ENCODE results near the gene BICC1. TPM values are rescaled to one million over a fixed set of nuclear protein-coding genes. Genes with fewer than 3 reads are reported as not detected.

The BICC1 gene
- total and polyA plus RNA-seq, 2 of the 4 experiments (the other 2 are of a cell fraction), result 5.7 to 42.5 TPM

DNA sequence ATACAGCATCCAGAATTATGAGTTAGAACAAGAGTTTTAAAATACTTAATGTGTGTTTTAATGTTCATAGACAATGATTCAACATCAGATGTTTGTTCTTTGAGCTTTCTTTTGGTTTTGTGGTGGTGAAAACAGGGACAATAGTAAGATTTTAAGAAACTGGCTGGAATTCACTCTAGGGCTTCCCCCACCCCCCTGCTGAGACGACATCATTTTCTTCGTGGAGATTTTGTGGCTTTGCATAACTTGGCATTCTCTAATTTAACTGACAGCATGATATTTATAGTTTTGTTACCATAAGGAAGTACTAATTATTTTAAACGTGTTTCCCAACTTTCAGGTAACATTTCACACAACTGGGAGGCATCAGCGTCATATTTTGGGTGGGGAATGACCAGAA, 184.1 kb downstream of the BICC1 start:
- Histone ChIP-seq H4K8ac (ENCODE audit: low read depth in 2 of 2, low read length in 2 of 2) (no peak overlapping the region), H2BK120ac (ENCODE audit: low read depth, low read length) (no peak overlapping the region), H3K23ac (ENCODE audit: low read depth, low read length) (no peak overlapping the region), H4K20me1 (ENCODE audit: insufficient read depth, low read length) (peaks cover 4% of the 10 kb centered on the region; the same call in 1 of the 2 replicates), H2AFZ (replicated peaks; ENCODE audit: low read length, poor library complexity) (no peak overlapping the region), H2AK9ac (replicated peaks; ENCODE audit: low read depth, low read length, poor library complexity) (no peak overlapping the region), H4K5ac (ENCODE audit: low read depth, low read length) (no peak overlapping the region), H2AK5ac (ENCODE audit: low read depth, low read length) (no peak overlapping the region), H3K4ac (ENCODE audit: low read depth, low read length) (no peak overlapping the region), H3K56ac (ENCODE audit: extremely low read depth, insufficient read depth, low read length) (no peak overlapping the region), H3K4me3 (ENCODE audit: insufficient read depth, low read depth, low read length) (no peak overlapping the region), H3K4me1 (ENCODE audit: control insufficient read depth, insufficient read depth, low read length) (peaks cover 8% of the 10 kb centered on the region), H4K91ac (ENCODE audit: insufficient read depth, low read depth, low read length) (no peak overlapping the region), H2BK20ac (ENCODE audit: low read depth, low read length) (no peak overlapping the region), H3K9me3 (ENCODE audit: control insufficient read depth, insufficient read depth, low read length) (peaks cover 6% of the 10 kb centered on the region; the same call in 1 of the 2 replicates), H3K27ac (ENCODE audit: insufficient read depth, low read length) (no peak overlapping the region), H3K9me1 (ENCODE audit: insufficient read depth, low read length) (peaks cover 14% of the 10 kb centered on the region), H3K27me3 (ENCODE audit: control insufficient read depth, insufficient read depth, low read length) (no peaks in the 10 kb centered on the region), H3K14ac (replicated peaks; ENCODE audit: low read depth, low read length) (no peak overlapping the region), H3K36me3 (ENCODE audit: control insufficient read depth, insufficient read depth, low read length) (no peaks in the 10 kb centered on the region), H3K9ac (ENCODE audit: low read depth, low read length) (no peak overlapping the region), H3K79me1 (ENCODE audit: low read depth in 1 of 2, low read length in 2 of 2) (peaks cover 39 to 45% of the 10 kb centered on the region in 2 experiments), H2BK15ac (ENCODE audit: low read depth, low read length) (no peak overlapping the region), H2BK5ac (ENCODE audit: low read depth, low read length, poor library complexity, severe bottlenecking) (no peak overlapping the region), H3K18ac (ENCODE audit: low read depth, low read length) (no peak overlapping the region), H3K4me2 (ENCODE audit: low read depth, low read length) (no peak overlapping the region)
- ATAC-seq (ENCODE audit: low read depth) (no peak), DNase-seq (peak; percentile 20)
- intact Hi-C loops (cut with micrococcal nuclease) (no loop called here), in situ Hi-C loops (cut with MboI; ENCODE audit: low sequenced_read_pairs) (no loop called here), dilution Hi-C loops (cut with HindIII; ENCODE audit: low sequenced_read_pairs, unreplicated experiment) (no loop called here)
- WGBS, 2 experiments (ENCODE audit: extremely low coverage in 2 of 2, insufficient read length in 1 of 2), result no CpG with 5 or more reads among the region's 4 CpGs
- POLR2A ChIA-PET (ENCODE audit: unreplicated experiment), result no interaction called here
- CTCF ChIA-PET, result no interaction called here
- BruUV-seq (replicated peaks), result no TSS peak
- TF ChIP-seq CEBPB (IDR thresholded peaks at IDR 0.05; ENCODE audit: low read depth, low read length) (no peak), BHLHE40 (IDR thresholded peaks at IDR 0.05; ENCODE audit: low read depth, low read length) (no peak), MAFK (IDR thresholded peaks at IDR 0.05; ENCODE audit: low read depth, low read length) (no peak), RFX5 (IDR thresholded peaks at IDR 0.05; ENCODE audit: low read depth, low read length) (no peak), MXI1 (IDR thresholded peaks at IDR 0.05; ENCODE audit: borderline replicate concordance, low read depth, low read length) (no peak), FOS (IDR thresholded peaks at IDR 0.05; ENCODE audit: low read depth, low read length) (no peak), MAZ (IDR thresholded peaks at IDR 0.05; ENCODE audit: borderline replicate concordance, low read depth, low read length) (no peak), CHD1 (IDR thresholded peaks at IDR 0.05; ENCODE audit: low read depth, low read length) (no peak), POLR2A (IDR thresholded peaks at IDR 0.05; ENCODE audit: low read depth, low read length) (no peak), NFE2L2 (IDR thresholded peaks at IDR 0.05; ENCODE audit: low read depth, low read length) (no peak), RAD21 (IDR thresholded peaks at IDR 0.05; ENCODE audit: low read length) (no peak), SMC3 (IDR thresholded peaks at IDR 0.05; ENCODE audit: low read depth, low read length) (no peak), RCOR1 (IDR thresholded peaks at IDR 0.05; ENCODE audit: insufficient replicate concordance, low read length) (no peak)
- TF ChIP-seq, protein P1, sequence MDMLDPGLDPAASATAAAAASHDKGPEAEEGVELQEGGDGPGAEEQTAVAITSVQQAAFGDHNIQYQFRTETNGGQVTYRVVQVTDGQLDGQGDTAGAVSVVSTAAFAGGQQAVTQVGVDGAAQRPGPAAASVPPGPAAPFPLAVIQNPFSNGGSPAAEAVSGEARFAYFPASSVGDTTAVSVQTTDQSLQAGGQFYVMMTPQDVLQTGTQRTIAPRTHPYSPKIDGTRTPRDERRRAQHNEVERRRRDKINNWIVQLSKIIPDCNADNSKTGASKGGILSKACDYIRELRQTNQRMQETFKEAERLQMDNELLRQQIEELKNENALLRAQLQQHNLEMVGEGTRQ (IDR thresholded peaks at IDR 0.05; ENCODE audit: low read depth, low read length), result no peak
- TF ChIP-seq, protein P2, sequence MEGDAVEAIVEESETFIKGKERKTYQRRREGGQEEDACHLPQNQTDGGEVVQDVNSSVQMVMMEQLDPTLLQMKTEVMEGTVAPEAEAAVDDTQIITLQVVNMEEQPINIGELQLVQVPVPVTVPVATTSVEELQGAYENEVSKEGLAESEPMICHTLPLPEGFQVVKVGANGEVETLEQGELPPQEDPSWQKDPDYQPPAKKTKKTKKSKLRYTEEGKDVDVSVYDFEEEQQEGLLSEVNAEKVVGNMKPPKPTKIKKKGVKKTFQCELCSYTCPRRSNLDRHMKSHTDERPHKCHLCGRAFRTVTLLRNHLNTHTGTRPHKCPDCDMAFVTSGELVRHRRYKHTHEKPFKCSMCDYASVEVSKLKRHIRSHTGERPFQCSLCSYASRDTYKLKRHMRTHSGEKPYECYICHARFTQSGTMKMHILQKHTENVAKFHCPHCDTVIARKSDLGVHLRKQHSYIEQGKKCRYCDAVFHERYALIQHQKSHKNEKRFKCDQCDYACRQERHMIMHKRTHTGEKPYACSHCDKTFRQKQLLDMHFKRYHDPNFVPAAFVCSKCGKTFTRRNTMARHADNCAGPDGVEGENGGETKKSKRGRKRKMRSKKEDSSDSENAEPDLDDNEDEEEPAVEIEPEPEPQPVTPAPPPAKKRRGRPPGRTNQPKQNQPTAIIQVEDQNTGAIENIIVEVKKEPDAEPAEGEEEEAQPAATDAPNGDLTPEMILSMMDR (conservative IDR thresholded peaks at IDR 0.05; ENCODE audit: low read depth, low read length), result no peak
- TF ChIP-seq, protein P3, sequence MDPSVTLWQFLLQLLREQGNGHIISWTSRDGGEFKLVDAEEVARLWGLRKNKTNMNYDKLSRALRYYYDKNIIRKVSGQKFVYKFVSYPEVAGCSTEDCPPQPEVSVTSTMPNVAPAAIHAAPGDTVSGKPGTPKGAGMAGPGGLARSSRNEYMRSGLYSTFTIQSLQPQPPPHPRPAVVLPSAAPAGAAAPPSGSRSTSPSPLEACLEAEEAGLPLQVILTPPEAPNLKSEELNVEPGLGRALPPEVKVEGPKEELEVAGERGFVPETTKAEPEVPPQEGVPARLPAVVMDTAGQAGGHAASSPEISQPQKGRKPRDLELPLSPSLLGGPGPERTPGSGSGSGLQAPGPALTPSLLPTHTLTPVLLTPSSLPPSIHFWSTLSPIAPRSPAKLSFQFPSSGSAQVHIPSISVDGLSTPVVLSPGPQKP (IDR thresholded peaks at IDR 0.05; ENCODE audit: borderline replicate concordance, low read depth, low read length), result no peak

All from IMR-90 (cell line).